KOPT-K1 (cell line): Measurements from ENCODE around the gene ZDHHC11B.

Source experiments
- H3K27ac ChIP-seq: fragments of 200-600 bp; sonication (generic); 2 replicates; pipeline ENCODE4 v1.5.1; 2016; ENCODE audit warnings: antibody characterized with exemption, mild to moderate bottlenecking, low read depth, low read length; ENCODE audit not compliant: poor library complexity, severe bottlenecking
- H3K36me3 ChIP-seq: fragments of 200-600 bp; sonication (generic); 2 replicates; pipeline ENCODE4 v1.5.1; 2017; ENCODE audit warnings: antibody characterized with exemption, mild to moderate bottlenecking, low read length, moderate library complexity; ENCODE audit not compliant: insufficient read depth
- H3K9me3 ChIP-seq: fragments of 200-600 bp; sonication (generic); 2 replicates; pipeline ENCODE4 v1.5.1; 2017; ENCODE audit warnings: antibody characterized with exemption, low read length, mild to moderate bottlenecking; ENCODE audit not compliant: insufficient read depth, poor library complexity, severe bottlenecking

Gene ZDHHC11B

GRCh38 chr5:665541-665955 lies 119.0 kb downstream of the ZDHHC11B start:
- H3K36me3 ChIP-seq = peaks cover 42% of the 10 kb centered on the region
- no peak overlapping the region for H3K27ac ChIP-seq
- no peaks in the 10 kb centered on the region for H3K9me3 ChIP-seq

- Histone ChIP-seq H3K27ac (no peak overlapping the region), H3K36me3 (peaks cover 48% of the 10 kb centered on the region), H3K9me3 (no peaks in the 10 kb centered on the region)
These were observed 119.6 kb downstream of the ZDHHC11B start for GRCh38 chr5:664994-665360.

GRCh38 chr5:664343-664993 lies 120.1 kb downstream of the ZDHHC11B start:
- Histone ChIP-seq H3K36me3 (peaks cover 53% of the 10 kb centered on the region), H3K27ac (no peak overlapping the region), H3K9me3 (no peaks in the 10 kb centered on the region)

- Histone ChIP-seq H3K27ac (no peak overlapping the region), H3K9me3 (no peaks in the 10 kb centered on the region), H3K36me3 (peaks cover 57% of the 10 kb centered on the region)
These were observed 120.8 kb downstream of the ZDHHC11B start for GRCh38 chr5:663436-664342.

- no peak overlapping the region for H3K27ac ChIP-seq
- no peaks in the 10 kb centered on the region for H3K9me3 ChIP-seq
- peaks cover 58% of the 10 kb centered on the region for H3K36me3 ChIP-seq
These were observed 121.6 kb downstream of the ZDHHC11B start for GRCh38 chr5:662751-663435.

- no peak overlapping the region for H3K27ac ChIP-seq
- no peaks in the 10 kb centered on the region for H3K9me3 ChIP-seq
- peaks cover 66% of the 10 kb centered on the region for H3K36me3 ChIP-seq
These were observed 122.4 kb downstream of the ZDHHC11B start for GRCh38 chr5:661891-662750.

- Histone ChIP-seq H3K27ac (no peak overlapping the region), H3K36me3 (peaks cover 82% of the 10 kb centered on the region), H3K9me3 (no peaks in the 10 kb centered on the region)
These were observed 124.0 kb downstream of the ZDHHC11B start for GRCh38 chr5:660491-661030.
